B cell (primary cell): ENCODE results near the gene GNA12. TPM values are rescaled to one million over a fixed set of nuclear protein-coding genes. Genes with fewer than 3 reads are reported as not detected.

Experiments
- ATAC-seq: fragments of 200-7000 bp; cut with Tn5 transposase; one replicate; pipeline ENCODE4 v1.10.0; 2021; ENCODE audit warnings: low read depth, mild to moderate bottlenecking, moderate number of reproducible peaks, moderate library complexity
- CTCF ChIA-PET: fragments of 350-600 bp; sonication (Branson Sonifier 250); formaldehyde crosslinking; loops from one replicate; lab custom pipeline; 2021; ENCODE audit warnings: antibody characterized with exemption, inconsistent platforms; lab: Charles Lee
- POLR2A ChIA-PET: fragments of 350-600 bp; sonication (Branson Sonifier 250); formaldehyde crosslinking; loops from one replicate; lab custom pipeline; 2021; ENCODE audit warnings: antibody characterized with exemption; lab: Charles Lee
- DNase-seq: peaks from one replicate; pipeline ENCODE4 v3.0.0; 2013
- H2AFZ ChIP-seq: 2 replicates; pipeline ENCODE4 v1.6.1; 2012; ENCODE audit warnings: mild to moderate bottlenecking, low read depth, low read length; ENCODE audit not compliant: insufficient read depth, poor library complexity, severe bottlenecking
- H3K27ac ChIP-seq, 2 donors: 1 replicate in 1 of 2; 2 replicates in 1 of 2; pipeline ENCODE4 v1.5.1; 2012 to 2013; ENCODE audit warnings: low read length in 2 of 2, mild to moderate bottlenecking in 2 of 2, moderate library complexity in 1 of 2
- H3K27me3 ChIP-seq, 4 experiments: fragments of 200-600 bp in 1 of 4; sonication (generic) in 1 of 4; replicated peaks in 1 of 4; 1 replicate in 2 of 4; 2 replicates in 2 of 4; pipeline versions ENCODE4 v1.6.1 to v1.7.0; 2013 to 2016; ENCODE audit warnings: low read length in 3 of 4, mild to moderate bottlenecking in 2 of 4, mixed read lengths in 1 of 4, moderate library complexity in 1 of 4; ENCODE audit not compliant: insufficient read depth in 4 of 4, control insufficient read depth in 3 of 4; ENCODE audit errors: control extremely low read depth in 1 of 4
- H3K36me3 ChIP-seq, 2 experiments: replicated peaks in 1 of 2; 1 replicate in 1 of 2; 2 replicates in 1 of 2; pipeline versions ENCODE4 v1.6.1 to v1.7.1; 2013; ENCODE audit warnings: low read length in 1 of 2; ENCODE audit not compliant: insufficient read depth in 2 of 2, control insufficient read depth in 1 of 2; ENCODE audit errors: control extremely low read depth in 1 of 2, extremely low read depth in 1 of 2
- H3K4me1 ChIP-seq, 2 donors: fragments of 200-600 bp in 1 of 2; sonication (generic) in 1 of 2; 1 replicate in 1 of 2; 2 replicates in 1 of 2; pipeline versions ENCODE4 v1.5.1 to v1.6.1; 2013 to 2017; ENCODE audit warnings: low read length in 2 of 2; ENCODE audit not compliant: control insufficient read depth in 2 of 2, insufficient read depth in 2 of 2
- H3K4me2 ChIP-seq: replicated peaks from 2 replicates; pipeline ENCODE3; 2012; ENCODE audit warnings: mild to moderate bottlenecking, low read depth, low read length; ENCODE audit not compliant: poor library complexity, severe bottlenecking
- H3K4me3 ChIP-seq, 5 experiments: fragments of 200-600 bp in 1 of 5; sonication (generic) in 1 of 5; 1 replicate in 3 of 5; 2 replicates in 2 of 5; pipeline versions ENCODE4 v1.5.1 to v1.7.0; 2011 to 2016; ENCODE audit warnings: low read length in 4 of 5, mild to moderate bottlenecking in 4 of 5, low read depth in 2 of 5, control low read depth in 1 of 5, moderate library complexity in 1 of 5; ENCODE audit not compliant: insufficient read depth in 1 of 5; ENCODE audit errors: control extremely low read depth in 1 of 5, extremely low read depth in 1 of 5
- H3K79me2 ChIP-seq: fragments of 200-600 bp; sonication (generic); one replicate; pipeline ENCODE4 v1.6.0; 2016; ENCODE audit warnings: low read length; ENCODE audit not compliant: control insufficient read depth, insufficient read depth
- H3K9ac ChIP-seq: fragments of 200-600 bp; sonication (generic); 2 replicates; pipeline ENCODE4 v1.6.1; 2017; ENCODE audit warnings: mild to moderate bottlenecking, low read length, moderate library complexity
- H3K9me3 ChIP-seq, 3 donors: one replicate each; pipeline versions ENCODE4 v1.6.1 to v1.7.1; 2013; ENCODE audit warnings: low read length in 2 of 3; ENCODE audit not compliant: control insufficient read depth in 2 of 3, insufficient read depth in 1 of 3; ENCODE audit errors: control extremely low read depth in 1 of 3
- H4K20me1 ChIP-seq: 2 replicates; pipeline ENCODE4 v1.6.0; 2012; ENCODE audit warnings: mild to moderate bottlenecking, low read length; ENCODE audit not compliant: insufficient read depth, control insufficient read depth, poor library complexity, severe bottlenecking
- H3K27ac Mint-ChIP-seq: one replicate; pipeline ENCODE4 v1.8.0; 2021; ENCODE audit warnings: mixed read lengths
- H3K27me3 Mint-ChIP-seq: one replicate; pipeline ENCODE4 v1.8.0; 2021; ENCODE audit warnings: mixed read lengths
- H3K4me1 Mint-ChIP-seq: one replicate; pipeline ENCODE4 v1.8.0; 2021; ENCODE audit warnings: mixed read lengths
- H3K4me3 Mint-ChIP-seq: one replicate; pipeline ENCODE4 v1.8.0; 2021; ENCODE audit warnings: mixed read lengths
- H3K9me3 Mint-ChIP-seq: one replicate; pipeline ENCODE4 v1.8.0; 2022; ENCODE audit warnings: mixed read lengths; ENCODE audit not compliant: insufficient read depth
- CTCF ChIP-seq: fragments of 200-600 bp; IDR thresholded peaks from one replicate; pipeline ENCODE4 v1.8.0; 2022; ENCODE audit warnings: antibody characterized with exemption, mild to moderate bottlenecking
- EZH2 ChIP-seq: IDR thresholded peaks from 2 replicates; pipeline ENCODE4 v1.6.1; 2012; ENCODE audit warnings: borderline replicate concordance, low read depth, mild to moderate bottlenecking, moderate library complexity, low read length; ENCODE audit not compliant: insufficient read depth, poor library complexity, severe bottlenecking
- WGBS: methylation state at CpG from one replicate; pipeline ENCODE4 v1.1.5; 2013; ENCODE audit warnings: missing lambda C conversion rate; ENCODE audit not compliant: insufficient coverage; 5-methylcytosine and 5-hydroxymethylcytosine counted together
- intact Hi-C: fragments of 100-400 bp; cut with micrococcal nuclease; formaldehyde crosslinking; loops from one replicate; pipeline ENCODE4 v1.10.0; 2022
- polyA plus RNA-seq: library from polyadenylated mRNA; depleted of rRNA; stranded (reverse); fragments of >200 nt; gene quantifications from 2 replicates; pipeline ENCODE4 v1.2.3, GENCODE V29; 2012
- total RNA-seq, 2 donors: library from RNA; stranded (reverse); fragments of 120-200 nt in 1 of 2; gene quantifications; 1 replicate in 1 of 2; 2 replicates in 1 of 2; pipeline versions ENCODE4 v1.2.3 to v1.2.4, GENCODE V29; 2013 to 2022

The GNA12 gene
- total and polyA plus RNA-seq, 2 donors (not counting 1 experiment from before 2014, with no cell fraction given): 34.6 to 110 TPM

- Mint-ChIP-seq H3K27ac (no peak overlapping the region), H3K4me3 (no peak overlapping the region), H3K9me3 (no peaks in the 10 kb centered on the region), H3K27me3 (no peaks in the 10 kb centered on the region), H3K4me1 (peaks cover 24% of the 10 kb centered on the region)
- CTCF ChIA-PET: interaction anchor here (0.6 kb wide), 1 partner anchor 13 kb away, joined by 3 read pairs; no protein-coding TSS in a partner anchor
- no peaks in the 10 kb centered on the region for H3K27me3 ChIP-seq
- no peak overlapping the region for H3K9ac ChIP-seq
- H4K20me1 ChIP-seq: no peaks in the 10 kb centered on the region
- 80% methylated on average over 1 of the region's 6 CpGs for WGBS
- H3K79me2 ChIP-seq: no peaks in the 10 kb centered on the region
- TF ChIP-seq EZH2: no peak
- no peak for TF ChIP-seq CTCF
- no peak overlapping the region for H3K4me3 ChIP-seq
- H3K4me2 ChIP-seq: no peak overlapping the region
- peaks cover 13 to 24% of the 10 kb centered on the region in 2 donors for H3K4me1 ChIP-seq
- no peaks in the 10 kb centered on the region for H3K36me3 ChIP-seq
- no peak for DNase-seq
- H2AFZ ChIP-seq: no peak overlapping the region
- no peak overlapping the region for H3K27ac ChIP-seq
- H3K9me3 ChIP-seq: no peaks in the 10 kb centered on the region
- POLR2A ChIA-PET: no interaction called here
- no peak for ATAC-seq
- intact Hi-C loops: loop anchor here (10.0 kb wide), 1 partner anchor 205 kb away; no protein-coding TSS in a partner anchor
These were observed 15.8 kb upstream of the GNA12 start for GRCh38 chr7:2859952-2860351.

- Histone ChIP-seq H3K27me3 (no peaks in the 10 kb centered on the region), H3K9ac (no peak overlapping the region), H2AFZ (no peak overlapping the region), H3K4me3 (no peak overlapping the region), H4K20me1 (no peaks in the 10 kb centered on the region), H3K79me2 (no peaks in the 10 kb centered on the region), H3K9me3 (no peaks in the 10 kb centered on the region), H3K4me2 (no peak overlapping the region), H3K4me1 (peaks cover 8 to 11% of the 10 kb centered on the region in 2 donors), H3K36me3 (no peaks in the 10 kb centered on the region), H3K27ac (no peak overlapping the region)
- intact Hi-C loops: no loop called here
- CTCF ChIA-PET: interaction anchor here (1.4 kb wide), 1 partner anchor 140 kb away, joined by 3 read pairs; no protein-coding TSS in a partner anchor
- H3K4me1 Mint-ChIP-seq: peaks cover 14% of the 10 kb centered on the region
- 95% methylated on average over 4 of the region's 5 CpGs for WGBS
- no peaks in the 10 kb centered on the region for H3K9me3 Mint-ChIP-seq
- no peak for TF ChIP-seq EZH2
- no peak for TF ChIP-seq CTCF
- DNase-seq: no peak
- H3K27ac Mint-ChIP-seq: no peak overlapping the region
- no peak overlapping the region for H3K4me3 Mint-ChIP-seq
- no peak for ATAC-seq
- POLR2A ChIA-PET: interaction anchor here (0.7 kb wide), 1 partner anchor 1085 kb away, joined by 3 read pairs; no protein-coding TSS in a partner anchor
- H3K27me3 Mint-ChIP-seq: no peaks in the 10 kb centered on the region
These were observed 14.5 kb upstream of the GNA12 start for GRCh38 chr7:2858621-2859020.
